ENCODE data around the gene EXOSC7. TPM values are rescaled to one million over a fixed set of nuclear protein-coding genes. Genes with fewer than 3 reads are reported as not detected.

EXOSC7 gene
- total and polyA plus RNA-seq, 2 of the 4 experiments (the other 2 are of a cell fraction): 61.6 to 62.2 TPM

GRCh38 chr3:45055411-45056143, 79.5 kb downstream of the EXOSC7 start:
- Histone ChIP-seq H3K36me3 (ENCODE audit: control insufficient read depth, insufficient read depth, low read length) (no peaks in the 10 kb centered on the region), H4K8ac (ENCODE audit: low read depth in 2 of 2, low read length in 2 of 2) (peak overlapping the region; percentile 93 to 97), H2AFZ (replicated peaks; ENCODE audit: low read length, poor library complexity) (no peak overlapping the region), H3K9ac (ENCODE audit: low read depth, low read length) (peak overlapping the region; percentile 85), H2AK5ac (ENCODE audit: low read depth, low read length) (peak overlapping the region; percentile 95), H3K14ac (replicated peaks; ENCODE audit: low read depth, low read length) (peak overlapping the region; percentile 93), H2BK5ac (ENCODE audit: low read depth, low read length, poor library complexity, severe bottlenecking) (peak overlapping the region; percentile 99), H3K27ac (ENCODE audit: insufficient read depth, low read length) (peak overlapping the region; percentile 98), H3K23ac (ENCODE audit: low read depth, low read length) (peak overlapping the region; percentile 97), H2AK9ac (replicated peaks; ENCODE audit: low read depth, low read length, poor library complexity) (peak overlapping the region; percentile 83), H3K27me3 (ENCODE audit: control insufficient read depth, insufficient read depth, low read length) (no peaks in the 10 kb centered on the region), H3K9me3 (ENCODE audit: control insufficient read depth, insufficient read depth, low read length) (no peaks in the 10 kb centered on the region), H3K4me3 (ENCODE audit: insufficient read depth, low read depth, low read length) (peak overlapping the region; percentile 44; the same call in 1 of the 2 replicates), H2BK120ac (ENCODE audit: low read depth, low read length) (peak overlapping the region; percentile 99), H3K4me1 (ENCODE audit: control insufficient read depth, insufficient read depth, low read length) (peaks cover 21% of the 10 kb centered on the region), H3K4ac (ENCODE audit: low read depth, low read length) (peak overlapping the region; percentile 98), H3K18ac (ENCODE audit: low read depth, low read length) (peak overlapping the region; percentile 100), H3K56ac (ENCODE audit: extremely low read depth, insufficient read depth, low read length) (peak overlapping the region; percentile 99), H4K20me1 (ENCODE audit: insufficient read depth, low read length) (no peaks in the 10 kb centered on the region), H3K79me1 (ENCODE audit: low read depth in 1 of 2, low read length in 2 of 2) (peaks cover 4 to 22% of the 10 kb centered on the region in 2 experiments), H2BK15ac (ENCODE audit: low read depth, low read length) (peak overlapping the region; percentile 80), H4K5ac (ENCODE audit: low read depth, low read length) (peak overlapping the region; percentile 100), H3K4me2 (ENCODE audit: low read depth, low read length) (peak overlapping the region; percentile 95), H2BK20ac (ENCODE audit: low read depth, low read length) (peak overlapping the region; percentile 98), H3K9me1 (ENCODE audit: insufficient read depth, low read length) (peaks cover 19% of the 10 kb centered on the region), H4K91ac (ENCODE audit: insufficient read depth, low read depth, low read length) (peak overlapping the region; percentile 98)
- POLR2A ChIA-PET (ENCODE audit: unreplicated experiment): interaction anchor here (0.6 to 1.4 kb wide), 7 partner anchors 68 to 604 kb away, joined by 3 to 6 read pairs (median 3); no protein-coding TSS in a partner anchor
- ATAC-seq (ENCODE audit: low read depth): peak; percentile 68
- TF ChIP-seq ELK1 (IDR thresholded peaks at IDR 0.05; ENCODE audit: borderline replicate concordance, low read depth, low read length) (no peak), MAFK (IDR thresholded peaks at IDR 0.05; ENCODE audit: low read depth, low read length) (0 out of 2 replicates have a peak, but pooled peaks have one; percentile 7), SMC3 (IDR thresholded peaks at IDR 0.05; ENCODE audit: low read depth, low read length) (no peak), CHD1 (IDR thresholded peaks at IDR 0.05; ENCODE audit: low read depth, low read length) (no peak), FOS (IDR thresholded peaks at IDR 0.05; ENCODE audit: low read depth, low read length) (peak; percentile 71), MAZ (IDR thresholded peaks at IDR 0.05; ENCODE audit: borderline replicate concordance, low read depth, low read length) (no peak; the same call in 1 of the 2 replicates), RAD21 (IDR thresholded peaks at IDR 0.05; ENCODE audit: low read length) (no peak), BHLHE40 (IDR thresholded peaks at IDR 0.05; ENCODE audit: low read depth, low read length) (no peak), POLR2A (IDR thresholded peaks at IDR 0.05; ENCODE audit: low read depth, low read length) (no peak), CTCF (conservative IDR thresholded peaks at IDR 0.05; ENCODE audit: low read depth, low read length) (peak; percentile 20; the same call in 1 of the 2 replicates), CEBPB (IDR thresholded peaks at IDR 0.05; ENCODE audit: low read depth, low read length) (peak; percentile 80)
- BruUV-seq (replicated peaks): TSS peak; percentile 91
- in situ Hi-C loops (cut with MboI; ENCODE audit: low sequenced_read_pairs): loop anchor here (5.0 kb wide), 1 partner anchor 67 kb away; no protein-coding TSS in a partner anchor
- intact Hi-C loops (cut with micrococcal nuclease): loop anchor here (1.0 to 5.0 kb wide), 4 partner anchors 67 to 452 kb away; no protein-coding TSS in a partner anchor
- CTCF ChIA-PET: interaction anchor here (0.6 to 2.5 kb wide), 8 partner anchors 9 to 155 kb away, joined by 3 to 7 read pairs (median 3); no protein-coding TSS in a partner anchor
- dilution Hi-C loops (cut with HindIII; ENCODE audit: low sequenced_read_pairs, unreplicated experiment): no loop called here
- peak; percentile 96 for DNase-seq
- no CpG with 5 or more reads among the region's 7 CpGs for WGBS, 2 experiments (ENCODE audit: extremely low coverage in 2 of 2, insufficient read length in 1 of 2)

Data from IMR-90 (cell line).